GM04504 (cell line): ENCODE measurements around the gene TRIO.
"Not testable (repeated sequence)": the region's sequence is repeated elsewhere in the genome, so short reads cannot be mapped to it uniquely, and the experiment has no call there.

Experiments used
- DNase-seq: peaks from one replicate; pipeline ENCODE4 v3.0.0-alpha.2; 2012; ENCODE audit warnings: low read depth

Gene TRIO

GRCh38 chr5:14414656-14415023 is 271.5 kb downstream of the TRIO start:
- DNase-seq: no peak

GRCh38 chr5:14415024-14415697 is 272.0 kb downstream of the TRIO start:
- no peak for DNase-seq

GRCh38 chr5:14415698-14416074 is 272.5 kb downstream of the TRIO start:
- no peak for DNase-seq

- DNase-seq: no peak
These were observed 273.6 kb downstream of the TRIO start for GRCh38 chr5:14416621-14417275.

GRCh38 chr5:14417276-14417730 is 274.2 kb downstream of the TRIO start:
- DNase-seq: no peak

- DNase-seq: no peak
These were observed 274.9 kb downstream of the TRIO start for GRCh38 chr5:14417792-14418765.

GRCh38 chr5:14419686-14420085 is 276.5 kb downstream of the TRIO start:
- no peak for DNase-seq

GRCh38 chr5:14420101-14420811 is 277.1 kb downstream of the TRIO start:
- DNase-seq: no peak

GRCh38 chr5:14421851-14422250 is 278.7 kb downstream of the TRIO start:
- DNase-seq: no peak

- no peak for DNase-seq
These were observed 281.0 kb downstream of the TRIO start for GRCh38 chr5:14424011-14424685.

GRCh38 chr5:14425559-14425958 is 282.4 kb downstream of the TRIO start:
- no peak for DNase-seq

- no peak for DNase-seq
These were observed 283.4 kb downstream of the TRIO start for GRCh38 chr5:14426521-14426920.

- DNase-seq: peak; percentile 64
These were observed 285.4 kb downstream of the TRIO start for GRCh38 chr5:14428302-14429081.

- DNase-seq: no peak
These were observed 286.2 kb downstream of the TRIO start for GRCh38 chr5:14429101-14430050.

- no peak for DNase-seq
These were observed 288.4 kb downstream of the TRIO start for GRCh38 chr5:14431534-14431933.

- no peak for DNase-seq
These were observed 289.9 kb downstream of the TRIO start for GRCh38 chr5:14432931-14433589.

- no peak for DNase-seq
These were observed 292.3 kb downstream of the TRIO start for GRCh38 chr5:14435481-14435880.

GRCh38 chr5:14436122-14436521 is 293.0 kb downstream of the TRIO start:
- DNase-seq: not testable (repeated sequence)
